Measurements from ENCODE around the gene PDE4C.

PDE4C gene

DNA sequence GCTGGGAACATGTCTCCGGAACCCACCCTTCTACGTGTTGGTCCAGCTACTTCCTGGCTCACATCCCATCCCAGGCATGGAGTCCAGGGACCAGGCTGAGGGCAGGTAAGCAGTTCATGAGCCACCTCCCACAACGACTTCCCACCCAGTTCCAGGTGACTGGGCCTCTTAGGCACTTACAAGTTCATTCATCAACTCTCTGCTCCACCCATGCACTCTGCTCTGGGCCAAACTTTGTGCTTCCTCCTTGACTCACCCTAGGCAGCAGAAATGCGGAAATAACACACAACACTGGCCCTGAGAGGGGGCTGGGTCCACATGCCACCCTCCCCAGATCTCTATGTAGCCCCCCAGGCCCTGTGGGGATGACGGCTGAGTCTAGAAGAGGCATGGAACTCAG, 27.5 kb upstream of the PDE4C start:
- no peak for DNase-seq

- DNase-seq = no peak
Measured at GRCh38 chr19:18253130-18253529, 26.9 kb upstream of the PDE4C start.

DNA sequence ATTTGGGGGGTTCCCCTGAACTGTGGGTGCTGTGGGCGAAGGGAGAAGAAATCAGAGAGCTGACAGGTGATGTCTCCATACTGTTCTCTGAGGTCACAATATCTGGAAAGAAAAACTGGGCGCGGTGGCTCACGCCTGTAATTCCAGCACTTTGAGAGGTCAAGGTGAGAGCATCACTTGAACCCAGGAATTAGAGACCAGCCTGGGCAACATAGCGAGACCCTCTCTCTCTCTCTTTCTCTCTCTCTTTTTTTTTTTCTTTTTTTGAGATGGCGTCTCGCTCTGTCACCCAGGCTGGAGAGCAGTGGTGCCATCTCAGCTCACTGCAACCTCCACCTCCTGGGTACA, 26.1 kb upstream of the PDE4C start:
- DNase-seq = no peak

- DNase-seq = peak; percentile 61
Measured at GRCh38 chr19:18251587-18252369, 25.5 kb upstream of the PDE4C start.

- DNase-seq = no peak
Measured at GRCh38 chr19:18249834-18250233, 23.6 kb upstream of the PDE4C start.

DNA sequence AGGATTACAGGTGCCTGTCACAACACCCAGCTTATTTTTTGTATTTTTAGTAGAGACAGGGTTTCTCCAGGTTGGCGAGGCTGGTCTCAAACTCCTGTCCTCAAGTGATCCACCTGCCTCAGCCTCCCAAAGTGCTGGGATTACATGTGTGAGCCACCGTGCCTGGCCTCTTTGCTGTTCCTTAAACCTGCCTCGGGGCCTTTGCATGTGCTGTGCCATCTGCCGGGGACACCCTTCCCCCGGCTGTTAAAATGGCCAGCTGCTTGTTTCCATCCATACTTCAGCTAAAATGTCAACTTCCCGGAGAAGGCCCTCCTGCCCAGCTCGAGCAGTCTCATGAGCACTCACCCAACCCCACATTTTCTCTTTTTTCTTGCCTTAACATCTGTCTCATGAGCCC, 19.1 kb upstream of the PDE4C start:
- no peak for DNase-seq

DNA sequence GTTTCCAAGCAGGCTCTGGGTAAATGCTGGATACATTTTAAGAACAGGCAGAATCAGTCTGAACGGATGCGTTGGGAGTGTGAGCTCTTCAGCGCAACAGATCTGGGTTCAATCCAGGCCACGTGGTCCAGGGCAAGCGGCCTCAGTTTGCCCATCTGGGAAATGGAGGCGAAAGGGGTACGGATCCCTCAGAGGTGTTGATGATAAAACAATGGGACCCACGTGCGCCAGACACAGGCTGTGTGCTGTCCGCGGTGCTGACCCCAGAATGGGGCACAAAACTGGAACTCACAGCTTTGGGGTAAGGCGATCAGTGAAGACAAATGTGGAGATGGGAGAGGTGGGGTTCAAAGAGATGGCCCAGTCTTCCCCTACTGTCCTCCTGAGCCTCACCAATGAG, 13.1 kb upstream of the PDE4C start:
- no peak for DNase-seq

GRCh38 chr19:18234194-18234593, 8.0 kb upstream of the PDE4C start:
- peak; percentile 37 for DNase-seq

- no peak for DNase-seq
Measured at GRCh38 chr19:18233224-18233825, 7.1 kb upstream of the PDE4C start.

DNA sequence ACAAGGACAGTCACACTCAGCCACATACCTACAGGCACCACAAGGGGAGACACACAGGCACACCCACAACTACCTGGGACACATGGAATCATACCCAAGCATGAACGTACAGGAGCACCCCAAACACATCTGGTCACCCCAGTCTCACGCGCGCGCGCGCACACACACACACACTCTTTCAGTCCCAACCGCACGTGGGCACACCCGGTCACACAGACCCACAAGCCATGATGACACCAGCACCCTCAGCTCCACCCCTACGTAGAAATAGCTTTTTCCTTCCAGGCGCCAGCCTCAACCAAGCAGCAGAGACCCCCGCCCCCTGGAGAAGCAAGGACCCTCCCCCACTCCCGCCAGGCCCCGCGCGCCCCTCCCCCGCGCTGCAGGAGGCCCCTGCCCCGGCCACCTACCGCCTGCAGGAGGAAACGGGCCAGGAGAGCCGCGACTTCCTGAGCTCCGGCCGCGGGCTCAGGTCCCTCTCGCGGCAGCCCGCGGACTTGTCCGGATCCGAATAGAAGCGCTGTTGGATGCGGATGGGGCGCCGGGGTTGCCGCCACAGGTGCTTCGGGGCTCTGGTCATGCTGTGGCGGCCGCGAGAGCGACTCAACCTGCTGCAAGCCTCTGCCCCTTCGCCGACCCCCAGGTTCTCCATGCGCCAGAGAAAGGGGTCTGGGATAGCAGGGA, 6.4 kb upstream of the PDE4C start:
- peak; percentile 15 for DNase-seq

DNA sequence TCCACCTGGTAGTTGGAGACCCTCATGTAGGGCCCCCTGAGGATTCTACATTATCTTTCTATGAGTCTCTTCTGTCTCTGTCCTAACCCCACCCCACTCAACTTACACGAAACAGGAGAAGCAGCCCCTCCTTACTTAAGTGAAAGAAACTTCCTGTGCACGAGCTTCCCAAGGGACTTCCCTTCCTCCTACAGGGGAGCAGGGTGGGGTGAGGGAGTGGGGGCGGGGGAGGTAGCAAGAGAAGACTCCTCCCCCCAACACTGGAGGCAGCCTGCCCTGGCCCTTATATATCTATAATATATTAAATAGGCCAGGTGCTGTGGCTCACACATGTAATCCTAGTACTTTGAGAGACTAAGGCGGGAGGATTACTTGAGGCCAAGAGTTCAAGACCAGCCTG, 5.5 kb upstream of the PDE4C start:
- DNase-seq = no peak

- DNase-seq = no peak
Measured at GRCh38 chr19:18230941-18231734, 4.9 kb upstream of the PDE4C start.

GRCh38 chr19:18229915-18230314, 3.7 kb upstream of the PDE4C start:
- DNase-seq = no peak

- DNase-seq = no peak
Measured at GRCh38 chr19:18229474-18229873, 3.2 kb upstream of the PDE4C start.

DNA sequence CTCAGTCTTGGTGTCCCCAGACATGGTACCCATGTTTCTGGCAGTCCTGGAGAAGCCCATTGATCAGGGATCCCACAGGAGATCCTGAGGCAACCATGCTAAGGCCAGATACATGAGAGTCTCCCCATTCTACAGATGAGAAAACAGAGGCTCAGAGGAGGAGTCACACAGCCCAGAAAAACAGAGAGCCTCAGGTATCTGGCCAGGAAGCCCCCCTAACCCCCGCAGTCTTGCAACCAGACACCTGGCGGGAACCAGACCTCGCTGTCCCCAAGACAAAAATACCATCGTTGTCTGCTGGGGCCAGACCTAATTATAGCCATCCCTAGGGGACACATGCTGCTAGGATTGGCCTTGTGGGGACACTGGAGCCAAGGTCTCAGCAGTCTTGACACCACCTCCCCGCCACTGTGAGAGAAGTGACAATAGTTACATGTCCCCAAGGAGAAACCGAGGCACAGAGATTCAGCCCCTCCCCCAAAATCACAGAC, 1.6 kb upstream of the PDE4C start:
- no peak for DNase-seq

GRCh38 chr19:18226956-18227780, 930 bp upstream of the PDE4C start:
- DNase-seq = no peak

DNA sequence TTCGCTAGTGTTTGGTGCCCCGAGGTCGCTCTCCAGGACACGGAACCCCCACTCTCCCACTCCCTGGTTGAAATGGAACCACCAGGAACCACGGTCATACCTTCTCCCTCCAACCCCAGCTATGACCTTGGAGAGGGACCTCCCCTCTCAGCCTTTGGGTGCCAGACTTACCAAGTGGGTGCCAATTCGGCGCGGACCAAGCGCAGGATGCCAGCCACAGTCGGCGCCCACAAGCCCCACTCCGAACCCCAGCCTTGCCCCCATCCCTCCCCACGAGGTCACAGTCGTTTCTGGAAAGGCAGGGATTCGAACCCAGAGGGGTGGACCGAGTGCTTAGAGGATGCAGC, 910 bp downstream of the PDE4C start:
- no peak for DNase-seq

DNA sequence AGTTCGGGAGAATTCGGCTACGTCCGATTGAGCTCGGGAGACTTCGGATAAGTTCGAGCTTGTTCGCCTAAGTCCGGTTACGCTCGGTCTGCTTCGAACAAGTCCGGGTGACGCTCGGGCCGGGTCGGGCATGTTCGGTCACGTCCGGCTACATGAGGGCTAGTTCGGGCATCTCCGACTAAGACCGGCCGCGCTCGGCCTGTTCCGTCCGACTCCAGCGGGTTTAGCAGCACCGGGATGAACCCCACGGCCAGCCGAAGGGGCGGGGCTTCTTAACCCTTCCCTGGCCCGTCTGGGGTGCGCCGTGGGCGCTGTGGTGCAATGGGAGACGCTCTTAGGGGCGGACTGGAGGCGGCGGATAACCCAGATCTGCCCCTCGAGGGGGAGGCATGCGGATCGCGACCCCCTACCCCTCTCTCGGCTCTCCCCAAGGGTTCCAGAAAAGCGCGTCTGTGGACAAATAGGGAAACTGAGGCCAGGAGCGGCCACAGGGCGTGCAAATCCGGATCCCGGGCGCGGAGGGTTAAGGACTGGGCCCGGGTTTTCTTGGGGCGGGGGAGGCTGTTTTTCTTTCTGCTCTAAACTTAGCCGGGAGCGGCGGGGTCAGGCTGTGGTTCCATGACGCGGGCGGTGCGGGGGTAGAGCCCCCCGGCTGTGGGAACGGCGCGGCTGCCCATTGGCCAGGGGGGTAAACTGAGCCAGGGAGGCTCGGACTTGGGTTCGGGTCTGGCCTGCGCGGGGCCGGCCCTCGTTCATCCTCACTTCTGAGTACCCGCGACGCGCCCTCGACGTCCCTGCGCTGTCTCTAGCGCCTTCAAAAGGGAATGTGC, 1.5 kb downstream of the PDE4C start:
- DNase-seq = peak; percentile 87

- DNase-seq = no peak
Measured at GRCh38 chr19:18223860-18224524, 2.2 kb downstream of the PDE4C start.

DNA sequence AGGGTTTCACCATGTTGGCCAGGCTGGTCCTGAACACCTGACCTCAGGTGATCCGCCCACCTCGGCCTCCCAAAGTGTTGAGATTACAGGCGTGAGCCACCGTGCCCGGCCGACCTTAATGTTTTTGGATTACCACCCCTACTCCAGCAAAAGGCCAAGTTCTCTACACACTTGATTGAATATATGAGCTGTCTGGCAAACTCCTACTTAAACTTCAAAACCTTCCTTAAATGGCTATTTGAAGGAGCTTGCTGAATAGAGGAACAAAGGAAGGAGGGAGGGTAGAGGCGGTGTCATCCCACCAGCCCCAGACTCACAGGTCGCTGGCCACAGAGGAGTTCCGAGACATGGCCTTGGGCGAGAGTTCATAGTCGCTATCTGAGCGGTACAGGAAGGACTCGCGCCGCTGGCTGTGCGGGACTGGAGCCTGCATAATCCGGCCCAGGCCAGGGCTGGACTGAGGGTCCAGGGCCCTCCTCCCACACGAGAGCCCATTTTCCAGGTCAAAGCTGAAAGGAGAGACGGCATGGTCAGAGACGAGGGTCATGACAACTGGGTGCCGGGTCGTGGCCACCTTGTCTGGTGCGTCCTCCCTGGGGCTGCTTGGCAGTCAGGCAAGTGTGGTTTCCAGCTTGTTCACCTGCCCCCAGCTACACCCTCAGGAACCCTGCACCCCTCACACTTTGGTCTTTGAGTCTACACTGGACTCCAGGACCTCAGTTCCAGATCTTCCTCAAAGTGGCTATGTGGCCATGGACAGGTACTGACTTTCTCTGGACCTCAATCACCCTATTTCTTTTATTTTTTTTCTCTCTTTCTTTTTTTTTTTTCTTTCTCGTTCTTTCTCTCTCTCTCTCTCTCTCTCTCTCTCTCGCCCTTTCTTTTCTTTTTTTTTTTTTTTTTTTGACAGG, 4.2 kb downstream of the PDE4C start:
- no peak for DNase-seq
